ENCODE results near the gene TMTC3. TPM values are rescaled to one million over a fixed set of nuclear protein-coding genes. Genes with fewer than 3 reads are reported as not detected.
"Not testable (repeated sequence)": the region's sequence is repeated elsewhere in the genome, so short reads cannot be mapped to it uniquely, and the experiment has no call there.

TMTC3 gene
- 10 to 100 TPM; 22.2 to 31.5 (median 26.5) TPM for polyA plus RNA-seq (ENCODE audit: insufficient read length in 4 of 4)

GRCh38 chr12:88141774-88142609 lies at the start of gene TMTC3, which contains the start of gene CEP290:
Gene TMTC3 (plus strand): TSS chr12:88142307. CDS start chr12:88148316, 6,009 bp downstream.
Gene CEP290 (minus strand): TSS chr12:88142088. CDS start chr12:88141307, 781 bp downstream.
- DNase-seq (ENCODE audit: low read depth in 4 of 4, low spot score in 3 of 4): peak; percentile 95 to 99 (median 97)

GRCh38 chr12:88092771-88093170 lies 49.3 kb upstream of the TMTC3 start:
- DNase-seq (ENCODE audit: low read depth in 4 of 4, low spot score in 3 of 4): no peak

- no peak for DNase-seq (ENCODE audit: low read depth in 4 of 4, low spot score in 3 of 4)
These were observed 48.5 kb upstream of the TMTC3 start for GRCh38 chr12:88093573-88093972.

GRCh38 chr12:88108021-88108420 lies 34.1 kb upstream of the TMTC3 start:
- no peak for DNase-seq (ENCODE audit: low read depth in 4 of 4, low spot score in 3 of 4)

DNA sequence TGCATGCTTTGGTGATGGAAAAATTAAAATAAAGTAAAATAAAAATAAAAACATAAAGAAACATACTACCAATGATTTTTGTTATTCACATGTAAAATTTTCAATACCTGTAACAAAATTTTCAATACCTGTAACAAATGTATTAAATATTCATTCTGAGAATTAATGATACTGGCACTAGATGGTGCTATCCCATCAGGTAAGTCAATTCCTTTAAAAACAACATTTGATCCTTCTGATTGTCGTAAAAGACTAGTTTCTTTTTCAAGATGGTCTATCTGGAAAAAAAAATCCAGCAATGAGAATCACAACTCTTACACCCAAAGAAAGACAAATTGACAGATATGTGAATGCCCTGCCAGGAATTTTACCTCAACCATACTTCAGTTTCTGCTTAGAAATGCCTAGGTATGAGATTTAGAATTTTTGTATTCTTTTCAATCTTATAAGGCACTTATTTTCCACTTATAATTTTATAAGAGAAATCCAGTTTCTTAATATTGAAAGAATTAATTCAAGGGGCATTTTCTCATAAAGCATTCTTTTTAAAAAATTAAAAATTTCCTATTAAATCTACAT lies 30.9 kb upstream of the TMTC3 start:
- peak in 3 of 4 donors; percentile 3 to 5 (median 4) for DNase-seq (ENCODE audit: low read depth in 4 of 4, low spot score in 3 of 4)

GRCh38 chr12:88113871-88114270 lies 28.2 kb upstream of the TMTC3 start:
- no peak for DNase-seq (ENCODE audit: low read depth in 4 of 4, low spot score in 3 of 4)

DNA sequence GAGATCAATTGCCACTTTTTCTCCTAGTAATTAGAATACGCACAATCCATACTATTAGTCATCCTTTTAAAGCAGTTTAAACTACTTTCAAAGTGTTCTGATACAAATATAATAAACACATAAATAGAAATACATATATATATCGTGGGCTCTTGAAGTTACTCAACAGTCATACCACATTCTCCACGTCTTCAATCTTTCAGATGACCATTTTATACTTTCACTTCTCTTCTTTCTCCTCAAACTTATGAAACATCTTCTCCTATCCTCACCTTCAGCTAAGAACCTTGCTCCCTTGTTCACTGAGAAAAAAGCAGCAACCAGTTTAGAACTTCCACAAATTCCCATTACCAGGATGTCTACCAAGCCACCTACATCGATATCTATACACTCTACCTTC lies 19.4 kb upstream of the TMTC3 start:
- no peak for DNase-seq (ENCODE audit: low read depth in 4 of 4, low spot score in 3 of 4)

- DNase-seq (ENCODE audit: low read depth in 4 of 4, low spot score in 3 of 4): no peak
These were observed 15.0 kb upstream of the TMTC3 start for GRCh38 chr12:88127099-88127498.

DNA sequence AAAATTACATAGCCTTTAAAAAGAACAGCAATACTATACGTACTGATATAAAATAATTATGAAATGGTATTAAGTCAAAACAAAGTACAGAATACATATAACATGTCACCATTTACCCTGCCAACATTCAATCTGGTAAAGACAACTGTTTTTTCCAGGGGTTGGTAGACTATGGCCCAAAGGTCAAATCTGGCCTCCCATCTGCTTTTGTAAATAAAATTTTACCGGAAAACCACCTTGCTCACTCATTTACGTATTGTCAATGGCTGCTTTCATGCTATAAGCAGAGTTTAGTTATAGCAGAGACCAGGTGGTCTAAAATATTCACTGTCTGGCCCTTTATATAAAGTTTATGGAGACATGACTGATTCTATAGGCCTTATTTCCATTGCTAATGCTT lies 14.3 kb upstream of the TMTC3 start:
- no peak for DNase-seq (ENCODE audit: low read depth in 4 of 4, low spot score in 3 of 4)

GRCh38 chr12:88132392-88132791 lies 9.7 kb upstream of the TMTC3 start:
- no peak for DNase-seq (ENCODE audit: low read depth in 4 of 4, low spot score in 3 of 4)

- not testable (repeated sequence) for DNase-seq (ENCODE audit: low read depth in 4 of 4, low spot score in 3 of 4)
These were observed 8.9 kb upstream of the TMTC3 start for GRCh38 chr12:88133181-88133580.

DNA sequence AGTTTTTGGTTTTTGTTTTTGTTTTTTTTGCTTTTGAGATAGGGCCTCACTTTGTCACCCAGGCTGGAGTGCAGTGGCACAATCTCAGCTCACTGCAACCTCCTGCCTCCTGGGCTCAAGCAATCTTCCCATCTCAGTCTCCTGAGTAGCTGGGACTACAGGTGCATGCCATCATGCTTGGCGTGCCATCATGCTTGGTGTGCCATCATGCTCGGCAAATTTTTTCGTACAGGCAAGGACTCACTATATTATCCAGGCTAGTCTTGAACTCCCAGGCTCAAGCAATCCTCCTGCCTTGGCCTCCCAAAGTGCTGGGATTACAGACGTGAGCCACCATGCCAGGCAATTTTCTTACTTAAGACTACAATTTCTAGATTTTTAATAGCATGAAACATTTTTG lies 2.4 kb upstream of the TMTC3 start:
- not testable (repeated sequence) for DNase-seq (ENCODE audit: low read depth in 4 of 4, low spot score in 3 of 4)

DNA sequence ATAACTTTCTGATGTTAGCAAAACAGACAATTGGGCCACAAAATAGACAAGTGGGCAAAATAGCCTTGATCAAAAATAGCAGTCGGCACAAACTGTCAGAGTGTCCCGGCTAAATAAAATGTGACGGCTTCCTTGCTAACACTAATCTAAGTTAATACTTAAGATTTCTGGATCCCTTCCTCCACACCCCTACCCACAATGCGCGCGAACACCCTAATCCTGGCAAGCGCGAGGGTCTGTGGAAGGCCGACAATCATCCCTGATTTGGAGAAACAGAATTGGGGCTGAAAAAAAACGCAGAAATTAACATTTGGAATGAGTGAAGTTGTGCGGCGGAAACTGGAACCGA lies 708 bp upstream of the TMTC3 start:
- DNase-seq (ENCODE audit: low read depth in 4 of 4, low spot score in 3 of 4): no peak

DNA sequence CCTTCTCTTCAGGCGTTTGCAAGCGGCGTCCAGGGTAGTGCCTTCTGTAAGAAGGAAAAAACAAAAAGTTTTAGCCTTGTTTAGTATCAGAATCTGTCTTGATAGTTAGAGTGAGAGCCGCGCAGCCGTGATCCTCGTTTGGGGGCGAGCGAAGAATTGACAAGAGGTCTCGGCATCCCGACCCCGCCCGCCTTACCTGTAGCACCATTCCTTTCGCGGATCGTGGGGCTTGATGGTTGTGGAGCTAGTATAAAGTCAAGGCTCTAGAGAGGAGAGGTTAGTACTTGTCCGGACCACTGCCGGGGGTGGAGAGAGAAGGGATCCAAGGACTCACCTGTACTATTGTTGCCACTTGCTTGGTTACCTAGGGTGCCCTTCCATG lies 494 bp downstream of the TMTC3 start:
- no peak for DNase-seq (ENCODE audit: low read depth in 4 of 4, low spot score in 3 of 4)

DNA sequence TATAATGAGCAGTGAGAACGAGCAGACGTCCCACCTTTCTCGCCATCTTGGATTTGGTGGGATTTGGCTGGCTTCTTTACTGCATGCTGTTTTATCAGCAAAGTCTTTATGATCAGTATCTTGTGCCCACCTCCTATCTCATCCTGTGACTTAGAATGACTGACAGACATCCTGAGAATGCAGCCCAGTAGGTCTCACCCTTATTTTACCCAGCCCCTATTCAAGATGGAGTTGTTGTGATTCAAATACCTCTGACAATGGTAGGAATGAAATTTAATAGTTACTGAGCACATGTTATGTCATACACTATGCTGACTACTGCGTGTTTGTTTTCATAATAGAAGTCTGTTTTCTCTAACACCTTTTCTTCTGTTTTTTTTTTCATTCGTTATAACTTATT lies 1.9 kb downstream of the TMTC3 start:
- no peak for DNase-seq (ENCODE audit: low read depth in 4 of 4, low spot score in 3 of 4)

- DNase-seq (ENCODE audit: low read depth in 4 of 4, low spot score in 3 of 4): no peak
These were observed 2.7 kb downstream of the TMTC3 start for GRCh38 chr12:88144546-88145468.

GRCh38 chr12:88145567-88146505 lies 3.7 kb downstream of the TMTC3 start:
- DNase-seq (ENCODE audit: low read depth in 4 of 4, low spot score in 3 of 4): no peak

DNA sequence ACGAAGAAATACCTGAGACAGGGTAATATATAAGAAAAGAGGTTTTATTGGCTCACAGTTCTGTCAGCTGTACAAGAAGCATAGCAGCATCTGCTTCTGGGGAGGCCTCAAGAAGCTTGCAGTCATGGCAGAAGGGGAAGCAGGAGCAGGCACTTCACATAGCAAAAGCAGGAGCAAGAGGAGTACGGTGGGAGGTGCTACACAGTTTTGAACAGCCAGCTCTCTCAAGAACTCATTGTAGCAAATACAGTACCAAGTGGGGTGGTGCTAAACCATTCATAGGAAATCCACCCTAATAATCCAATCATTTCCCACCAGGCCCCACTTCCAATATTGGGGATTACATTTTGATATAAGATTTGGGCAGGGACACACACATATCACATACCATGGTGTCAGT lies 8.0 kb downstream of the TMTC3 start:
- no peak for DNase-seq (ENCODE audit: low read depth in 4 of 4, low spot score in 3 of 4)

DNA sequence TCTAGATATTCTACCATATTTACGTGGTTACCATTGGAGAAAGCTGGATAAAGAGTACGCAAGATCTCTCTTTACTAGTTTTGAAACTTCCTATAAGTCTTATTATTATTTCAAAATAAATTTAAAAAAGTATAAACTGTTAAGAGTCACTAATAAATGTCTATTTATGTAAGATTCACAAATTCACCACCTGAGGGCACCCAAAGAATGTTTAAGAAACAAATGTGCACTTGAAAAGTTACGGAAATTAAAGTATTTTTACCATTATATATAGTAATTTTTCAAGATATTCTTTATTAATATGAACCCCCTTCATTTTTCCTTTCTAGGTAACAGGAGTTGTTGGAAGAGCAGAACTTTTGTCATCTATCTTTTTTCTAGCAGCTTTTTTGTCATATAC lies 11.9 kb downstream of the TMTC3 start:
- no peak for DNase-seq (ENCODE audit: low read depth in 4 of 4, low spot score in 3 of 4)

DNA sequence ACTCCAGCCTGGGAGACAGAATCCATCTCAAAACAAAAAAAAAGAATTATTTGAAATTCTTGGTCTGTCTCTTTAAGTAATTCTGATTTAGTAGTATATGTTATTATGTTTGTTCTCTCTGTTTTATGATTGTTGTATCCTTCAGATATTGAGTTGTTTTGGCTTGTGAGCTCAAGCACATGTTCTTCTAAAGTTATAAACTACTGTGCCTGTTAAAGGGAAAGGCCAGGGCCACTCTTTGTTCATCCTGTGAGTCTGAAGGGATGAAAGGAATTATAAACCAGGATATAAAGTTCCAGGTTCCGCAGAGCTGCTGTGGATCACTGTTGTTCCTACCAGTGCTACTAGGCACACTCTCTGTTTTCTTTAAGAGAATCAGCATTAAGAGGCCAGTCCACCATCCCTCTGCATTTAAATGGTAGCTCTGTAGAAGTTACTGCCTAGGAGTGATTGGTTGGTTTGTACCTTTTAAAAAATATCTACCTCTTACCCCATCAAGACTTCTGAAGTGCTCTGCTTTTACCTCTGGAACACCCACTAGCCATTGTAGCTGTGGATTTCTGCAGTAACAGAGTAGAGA lies 14.1 kb downstream of the TMTC3 start:
- no peak for DNase-seq (ENCODE audit: low read depth in 4 of 4, low spot score in 3 of 4)

All from left renal pelvis (tissue), 4 donors.